ENCODE measurements around the gene PAGE1. TPM values are rescaled to one million over a fixed set of nuclear protein-coding genes. Genes with fewer than 3 reads are reported as not detected.

The PAGE1 gene
- total and polyA plus RNA-seq, 2 donors (not counting 3 experiments of a cell fraction or from before 2014, with no cell fraction given): not detected

DNA sequence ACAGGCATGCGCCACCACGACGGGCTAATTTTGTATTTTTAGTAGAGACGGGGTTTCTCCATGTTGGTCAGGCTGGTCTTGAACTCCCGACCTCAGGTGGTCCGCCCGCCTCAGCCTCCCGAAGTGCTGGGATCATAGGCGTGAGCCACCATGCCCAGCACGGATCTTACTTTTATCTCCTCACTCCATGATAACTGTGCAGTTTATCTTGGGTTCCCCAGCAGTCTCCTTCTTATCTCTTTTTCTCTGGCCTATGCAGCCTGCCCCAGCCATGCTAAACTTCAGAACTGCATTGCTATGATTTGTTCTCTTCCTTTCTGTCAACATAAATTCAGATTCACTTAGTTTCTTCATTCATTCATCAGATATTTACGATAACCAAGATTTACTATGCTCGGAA is 22.4 kb downstream of the PAGE1 start:
- ChIA-PET POLR2A (no interaction called here), CTCF (no interaction called here)
- Histone ChIP-seq H3K4me3 (replicated peaks in 1 of 3; ENCODE audit: insufficient read depth in 1 of 3, low read depth in 1 of 3, low read length in 3 of 3) (no peak overlapping the region), H4K20me1 (replicated peaks; ENCODE audit: control insufficient read depth, extremely low read depth, insufficient read depth, low read length) (no peaks in the 10 kb centered on the region), H3K79me2 (ENCODE audit: control insufficient read depth, insufficient read depth, low read length) (no peaks in the 10 kb centered on the region), H2AFZ (ENCODE audit: low read depth, low read length) (no peak overlapping the region), H3K27me3 (ENCODE audit: control insufficient read depth in 2 of 2, insufficient read depth in 2 of 2, low read length in 2 of 2) (no peaks in the 10 kb centered on the region), H3K4me2 (ENCODE audit: insufficient read depth, low read length) (no peak overlapping the region), H3K4me1 (ENCODE audit: control insufficient read depth, extremely low read depth, insufficient read depth, low read length) (no peaks in the 10 kb centered on the region), H3K27ac (ENCODE audit: insufficient read depth, low read depth, low read length) (no peak overlapping the region), H3K9ac (replicated peaks; ENCODE audit: extremely low read depth, insufficient read depth, low read length) (no peak overlapping the region), H3K9me1 (replicated peaks; ENCODE audit: control insufficient read depth, extremely low read depth, insufficient read depth, low read length) (no peaks in the 10 kb centered on the region), H3K36me3 (ENCODE audit: control insufficient read depth in 2 of 2, extremely low read depth in 1 of 2, insufficient read depth in 2 of 2, low read length in 2 of 2) (no peaks in the 10 kb centered on the region), H3K9me3 (replicated peaks; ENCODE audit: control insufficient read depth, insufficient read depth, low read length) (no peaks in the 10 kb centered on the region)
- intact Hi-C loops (cut with micrococcal nuclease): no loop called here
- FAIRE-seq: no peak
- TF ChIP-seq, protein P1, sequence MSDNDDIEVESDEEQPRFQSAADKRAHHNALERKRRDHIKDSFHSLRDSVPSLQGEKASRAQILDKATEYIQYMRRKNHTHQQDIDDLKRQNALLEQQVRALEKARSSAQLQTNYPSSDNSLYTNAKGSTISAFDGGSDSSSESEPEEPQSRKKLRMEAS (IDR thresholded peaks at IDR 0.05; ENCODE audit: insufficient read depth, insufficient read length): no peak
- TF ChIP-seq, protein P2, sequence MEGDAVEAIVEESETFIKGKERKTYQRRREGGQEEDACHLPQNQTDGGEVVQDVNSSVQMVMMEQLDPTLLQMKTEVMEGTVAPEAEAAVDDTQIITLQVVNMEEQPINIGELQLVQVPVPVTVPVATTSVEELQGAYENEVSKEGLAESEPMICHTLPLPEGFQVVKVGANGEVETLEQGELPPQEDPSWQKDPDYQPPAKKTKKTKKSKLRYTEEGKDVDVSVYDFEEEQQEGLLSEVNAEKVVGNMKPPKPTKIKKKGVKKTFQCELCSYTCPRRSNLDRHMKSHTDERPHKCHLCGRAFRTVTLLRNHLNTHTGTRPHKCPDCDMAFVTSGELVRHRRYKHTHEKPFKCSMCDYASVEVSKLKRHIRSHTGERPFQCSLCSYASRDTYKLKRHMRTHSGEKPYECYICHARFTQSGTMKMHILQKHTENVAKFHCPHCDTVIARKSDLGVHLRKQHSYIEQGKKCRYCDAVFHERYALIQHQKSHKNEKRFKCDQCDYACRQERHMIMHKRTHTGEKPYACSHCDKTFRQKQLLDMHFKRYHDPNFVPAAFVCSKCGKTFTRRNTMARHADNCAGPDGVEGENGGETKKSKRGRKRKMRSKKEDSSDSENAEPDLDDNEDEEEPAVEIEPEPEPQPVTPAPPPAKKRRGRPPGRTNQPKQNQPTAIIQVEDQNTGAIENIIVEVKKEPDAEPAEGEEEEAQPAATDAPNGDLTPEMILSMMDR (IDR thresholded peaks at IDR 0.05; ENCODE audit: extremely low read depth in 1 of 2, insufficient read depth in 1 of 2, low read depth in 1 of 2, low read length in 2 of 2): no peak
- TF ChIP-seq FOS (IDR thresholded peaks at IDR 0.05; ENCODE audit: borderline replicate concordance, insufficient read depth, low read length) (no peak), GATA2 (IDR thresholded peaks at IDR 0.05; ENCODE audit: insufficient read depth, insufficient read length, low read depth, low read length) (no peak), MYC (IDR thresholded peaks at IDR 0.05; ENCODE audit: low read depth, low read length) (no peak)
- no peak for DNase-seq (ENCODE audit: low read depth, low spot score)
- dilution Hi-C loops (cut with MboI; ENCODE audit: extremely low pct_ligation_motif_present, low sequenced_read_pairs): no loop called here
- BruUV-seq (replicated peaks): no TSS peak

DNA sequence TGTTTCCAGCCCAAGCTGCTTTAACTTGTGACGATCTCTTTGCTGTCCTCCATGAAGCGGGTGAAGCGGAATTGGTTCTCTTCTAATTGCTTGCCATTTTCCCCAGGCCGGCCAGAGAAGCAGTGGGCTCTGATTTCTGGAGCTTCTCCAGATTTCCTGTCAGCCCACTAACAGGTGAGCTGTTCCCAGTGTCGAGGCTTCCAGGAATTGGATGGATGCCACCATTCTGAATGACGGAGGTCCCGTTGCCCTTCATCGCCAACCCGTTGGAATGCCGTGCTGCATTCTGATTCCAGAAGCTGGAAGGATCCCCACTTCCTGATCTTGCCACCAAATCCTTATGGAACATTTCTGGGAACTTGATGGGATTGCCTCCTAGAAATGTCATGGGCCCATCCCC is 31.0 kb downstream of the PAGE1 start:
- dilution Hi-C loops (cut with MboI; ENCODE audit: extremely low pct_ligation_motif_present, low sequenced_read_pairs) (no loop called here), intact Hi-C loops (cut with micrococcal nuclease) (no loop called here)
- TF ChIP-seq GATA2 (IDR thresholded peaks at IDR 0.05; ENCODE audit: insufficient read depth, insufficient read length, low read depth, low read length) (no peak), POLR2AphosphoS5 (IDR thresholded peaks at IDR 0.05; ENCODE audit: insufficient read depth, low read depth, low read length) (no peak), JUN (IDR thresholded peaks at IDR 0.05; ENCODE audit: borderline replicate concordance, insufficient read depth, insufficient read length, low read depth) (no peak), FOS (IDR thresholded peaks at IDR 0.05; ENCODE audit: borderline replicate concordance, insufficient read depth, low read length) (no peak), POLR2A (IDR thresholded peaks at IDR 0.05; ENCODE audit: low read depth, low read length) (no peak), EZH2 (IDR thresholded peaks at IDR 0.05; ENCODE audit: borderline replicate concordance, low read depth, low read length, severe bottlenecking) (no peak), MYC (IDR thresholded peaks at IDR 0.05; ENCODE audit: low read depth, low read length) (no peak)
- TF ChIP-seq, protein P1 (IDR thresholded peaks at IDR 0.05; ENCODE audit: insufficient read depth, insufficient read length): no peak
- TF ChIP-seq, protein P2 (IDR thresholded peaks at IDR 0.05; ENCODE audit: extremely low read depth in 1 of 2, insufficient read depth in 1 of 2, low read depth in 1 of 2, low read length in 2 of 2): no peak
- no peaks in the 10 kb centered on the region for H3K4me1 ChIP-seq (ENCODE audit: control insufficient read depth, extremely low read depth, insufficient read depth, low read length)
- H3K27me3 ChIP-seq (ENCODE audit: control insufficient read depth in 2 of 2, insufficient read depth in 2 of 2, low read length in 2 of 2): no peaks in the 10 kb centered on the region
- ChIA-PET POLR2A (no interaction called here), CTCF (no interaction called here)
- DNase-seq (ENCODE audit: low read depth, low spot score) (no peak), FAIRE-seq (no peak)
- H3K9me1 ChIP-seq (replicated peaks; ENCODE audit: control insufficient read depth, extremely low read depth, insufficient read depth, low read length): no peaks in the 10 kb centered on the region
- no peak overlapping the region for H2AFZ ChIP-seq (ENCODE audit: low read depth, low read length)
- no TSS peak for BruUV-seq (replicated peaks)
- no peak overlapping the region for H3K4me2 ChIP-seq (ENCODE audit: insufficient read depth, low read length)
- H3K4me3 ChIP-seq (replicated peaks in 1 of 3; ENCODE audit: insufficient read depth in 1 of 3, low read depth in 1 of 3, low read length in 3 of 3): no peak overlapping the region
- no peak overlapping the region for H3K9ac ChIP-seq (replicated peaks; ENCODE audit: extremely low read depth, insufficient read depth, low read length)
- H3K27ac ChIP-seq (ENCODE audit: insufficient read depth, low read depth, low read length): no peak overlapping the region
- no peaks in the 10 kb centered on the region for H3K79me2 ChIP-seq (ENCODE audit: control insufficient read depth, insufficient read depth, low read length)
- H3K36me3 ChIP-seq (ENCODE audit: control insufficient read depth in 2 of 2, extremely low read depth in 1 of 2, insufficient read depth in 2 of 2, low read length in 2 of 2): no peaks in the 10 kb centered on the region
- no peaks in the 10 kb centered on the region for H4K20me1 ChIP-seq (replicated peaks; ENCODE audit: control insufficient read depth, extremely low read depth, insufficient read depth, low read length)
- H3K9me3 ChIP-seq (replicated peaks; ENCODE audit: control insufficient read depth, insufficient read depth, low read length): no peaks in the 10 kb centered on the region
